ENCODE data around the gene HERC2. TPM values are rescaled to one million over a fixed set of nuclear protein-coding genes. Genes with fewer than 3 reads are reported as not detected.
"Not testable (repeated sequence)": the region's sequence is repeated elsewhere in the genome, so short reads cannot be mapped to it uniquely, and the experiment has no call there.

HERC2 gene
- total and polyA plus RNA-seq, 2 of the 8 experiments (the other 6 are each of a cell fraction or from before 2014, with no cell fraction given) = 83.0 to 88.7 TPM

DNA sequence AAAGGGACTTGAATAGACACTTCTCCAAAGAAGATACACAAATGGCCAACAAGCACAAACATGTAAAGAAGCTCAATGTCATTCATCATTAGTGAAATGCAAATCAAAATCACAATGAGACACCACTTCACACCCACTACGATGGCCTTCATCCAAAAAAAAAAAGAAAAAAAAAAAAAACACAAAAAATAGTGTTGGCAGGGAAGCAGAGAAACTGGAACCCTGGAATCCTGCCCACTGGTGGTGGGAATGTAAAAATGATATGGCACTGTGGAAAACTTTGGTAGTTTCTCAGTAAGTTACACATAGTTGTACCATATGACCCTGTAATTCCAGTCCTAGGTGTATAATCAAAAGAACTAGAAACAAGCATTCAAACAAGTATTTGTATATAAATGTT is 94.7 kb downstream of the HERC2 start:
- H3K79me1 ChIP-seq (ENCODE audit: low read depth, low read length); H4K91ac ChIP-seq (replicated peaks; ENCODE audit: insufficient read length, low read length); H2BK15ac ChIP-seq (ENCODE audit: low read length); H2BK120ac ChIP-seq (replicated peaks; ENCODE audit: low read depth, low read length); POLR2A ChIA-PET (ENCODE audit: partially characterized antibody); H4K20me1 ChIP-seq (replicated peaks in 1 of 2; ENCODE audit: control insufficient read depth in 1 of 2, insufficient read depth in 2 of 2, low read length in 2 of 2); H3K27ac ChIP-seq (ENCODE audit: low read depth, low read length); H4K8ac ChIP-seq (ENCODE audit: extremely low read depth, insufficient read depth, low read length); H3K14ac ChIP-seq (ENCODE audit: insufficient read length); H3K56ac ChIP-seq (replicated peaks; ENCODE audit: insufficient read length, low read depth, low read length); H3K79me2 ChIP-seq (ENCODE audit: control insufficient read depth in 1 of 2, insufficient read depth in 2 of 2, low read length in 2 of 2); H3K18ac ChIP-seq (ENCODE audit: extremely low read depth, low read length); H3K4ac ChIP-seq (replicated peaks; ENCODE audit: insufficient read length, low read depth, low read length); H3K4me1 ChIP-seq (replicated peaks in 1 of 4; ENCODE audit: control insufficient read depth in 3 of 4, insufficient read depth in 4 of 4, low read length in 3 of 4); H4K5ac ChIP-seq (ENCODE audit: insufficient read length, low read depth, low read length); H3K4me3 ChIP-seq (ENCODE audit: extremely low read depth in 1 of 4, insufficient read depth in 2 of 4, low read depth in 3 of 4, low read length in 4 of 4); H3K9me3 ChIP-seq (ENCODE audit: insufficient read depth in 2 of 2, low read depth in 1 of 2, low read length in 1 of 2); DNase-seq (ENCODE audit: low read depth in 1 of 2, low spot score in 2 of 2); FAIRE-seq; H2BK5ac ChIP-seq (ENCODE audit: low read depth, low read length); H3K23ac ChIP-seq (ENCODE audit: insufficient read length); H2BK20ac ChIP-seq (ENCODE audit: low read length); H3K9ac ChIP-seq (replicated peaks in 1 of 4; ENCODE audit: extremely low read depth in 1 of 4, low read depth in 3 of 4, low read length in 3 of 4); H3K4me2 ChIP-seq (ENCODE audit: insufficient read depth in 1 of 2, low read depth in 2 of 2, low read length in 2 of 2); H3K23me2 ChIP-seq (ENCODE audit: low read depth, low read length); H2AFZ ChIP-seq (ENCODE audit: low read length); H2AK5ac ChIP-seq (ENCODE audit: low read depth, low read length); H3K27me3 ChIP-seq (replicated peaks in 1 of 4; ENCODE audit: control insufficient read depth in 3 of 4, extremely low read depth in 1 of 4, insufficient read depth in 3 of 4, low read length in 3 of 4); H2BK12ac ChIP-seq (ENCODE audit: low read depth, low read length): not testable (repeated sequence)
- TF ChIP-seq, protein P1, sequence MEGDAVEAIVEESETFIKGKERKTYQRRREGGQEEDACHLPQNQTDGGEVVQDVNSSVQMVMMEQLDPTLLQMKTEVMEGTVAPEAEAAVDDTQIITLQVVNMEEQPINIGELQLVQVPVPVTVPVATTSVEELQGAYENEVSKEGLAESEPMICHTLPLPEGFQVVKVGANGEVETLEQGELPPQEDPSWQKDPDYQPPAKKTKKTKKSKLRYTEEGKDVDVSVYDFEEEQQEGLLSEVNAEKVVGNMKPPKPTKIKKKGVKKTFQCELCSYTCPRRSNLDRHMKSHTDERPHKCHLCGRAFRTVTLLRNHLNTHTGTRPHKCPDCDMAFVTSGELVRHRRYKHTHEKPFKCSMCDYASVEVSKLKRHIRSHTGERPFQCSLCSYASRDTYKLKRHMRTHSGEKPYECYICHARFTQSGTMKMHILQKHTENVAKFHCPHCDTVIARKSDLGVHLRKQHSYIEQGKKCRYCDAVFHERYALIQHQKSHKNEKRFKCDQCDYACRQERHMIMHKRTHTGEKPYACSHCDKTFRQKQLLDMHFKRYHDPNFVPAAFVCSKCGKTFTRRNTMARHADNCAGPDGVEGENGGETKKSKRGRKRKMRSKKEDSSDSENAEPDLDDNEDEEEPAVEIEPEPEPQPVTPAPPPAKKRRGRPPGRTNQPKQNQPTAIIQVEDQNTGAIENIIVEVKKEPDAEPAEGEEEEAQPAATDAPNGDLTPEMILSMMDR (IDR thresholded peaks at IDR 0.05; ENCODE audit: control extremely low read depth in 1 of 3, insufficient read depth in 1 of 3, low read depth in 1 of 3, low read length in 3 of 3) = peak in 2 of 3 experiments; percentile 23 to 24; a peak in 2 of 4 replicates
- 0 out of 2 replicates have a peak, but pooled peaks have one; percentile 26 for TF ChIP-seq TEAD4 (IDR thresholded peaks at IDR 0.05; ENCODE audit: low read depth, low read length)
- CTCF ChIA-PET (ENCODE audit: partially characterized antibody) = interaction anchor here (1.3 kb wide), 1 partner anchor 33 kb away, joined by 4 read pairs; no protein-coding TSS in a partner anchor
- 60% methylated on average over 1 of the region's 1 CpG; no CpG with 5 or more reads in 1 of the 2 experiments for WGBS, 2 experiments (ENCODE audit: extremely low coverage in 1 of 2, insufficient coverage in 1 of 2, insufficient read length in 1 of 2, insufficient replicate concordance in 2 of 2, low coverage in 1 of 2, low lambda C conversion rate in 2 of 2, missing lambda C conversion rate in 1 of 2)
- H3K36me3 ChIP-seq (ENCODE audit: control insufficient read depth in 2 of 4, insufficient read depth in 4 of 4, low read length in 3 of 4) = peaks cover 5 to 24% (median 10%) of the 10 kb centered on the region in 4 experiments; a peak in 5 of 8 replicates
